ENCODE results near the gene GRIA4.

DNA sequence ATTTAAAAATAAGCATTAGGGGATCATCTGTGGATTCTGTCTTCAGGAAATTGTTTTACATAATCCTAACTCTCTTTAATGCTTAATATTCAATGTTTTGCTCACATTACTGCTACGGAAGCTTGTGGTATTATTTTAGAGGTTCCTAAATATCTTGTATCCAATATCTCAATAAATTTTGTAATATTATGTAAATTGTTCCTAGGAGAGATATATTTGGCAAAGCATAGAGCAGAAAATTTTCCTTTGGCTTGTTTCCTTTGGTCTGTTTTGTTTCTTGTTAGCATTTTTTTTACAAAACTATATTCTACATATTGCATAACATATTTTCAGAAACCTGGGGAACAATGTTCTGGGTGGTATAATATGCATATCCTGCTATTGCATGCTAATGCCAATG is 144.8 kb downstream of the GRIA4 start:
- no peak for TF ChIP-seq CTCF (CRISPR knock-in tag; IDR thresholded peaks at IDR 0.05)
- TF ChIP-seq SRSF9 (IDR thresholded peaks at IDR 0.05; ENCODE audit: borderline replicate concordance, insufficient read depth, low read depth, low read length, poor library complexity, severe bottlenecking) = no peak
- no peak for TF ChIP-seq KLF16 (CRISPR knock-in tag; IDR thresholded peaks at IDR 0.05)
- TF ChIP-seq, protein P1, sequence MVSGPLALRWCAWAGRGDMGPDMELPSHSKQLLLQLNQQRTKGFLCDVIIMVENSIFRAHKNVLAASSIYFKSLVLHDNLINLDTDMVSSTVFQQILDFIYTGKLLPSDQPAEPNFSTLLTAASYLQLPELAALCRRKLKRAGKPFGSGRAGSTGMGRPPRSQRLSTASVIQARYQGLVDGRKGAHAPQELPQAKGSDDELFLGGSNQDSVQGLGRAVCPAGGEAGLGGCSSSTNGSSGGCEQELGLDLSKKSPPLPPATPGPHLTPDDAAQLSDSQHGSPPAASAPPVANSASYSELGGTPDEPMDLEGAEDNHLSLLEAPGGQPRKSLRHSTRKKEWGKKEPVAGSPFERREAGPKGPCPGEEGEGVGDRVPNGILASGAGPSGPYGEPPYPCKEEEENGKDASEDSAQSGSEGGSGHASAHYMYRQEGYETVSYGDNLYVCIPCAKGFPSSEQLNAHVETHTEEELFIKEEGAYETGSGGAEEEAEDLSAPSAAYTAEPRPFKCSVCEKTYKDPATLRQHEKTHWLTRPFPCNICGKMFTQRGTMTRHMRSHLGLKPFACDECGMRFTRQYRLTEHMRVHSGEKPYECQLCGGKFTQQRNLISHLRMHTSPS (CRISPR knock-in tag; IDR thresholded peaks at IDR 0.05; ENCODE audit: low read depth) = no peak
- TF ChIP-seq, protein P2, sequence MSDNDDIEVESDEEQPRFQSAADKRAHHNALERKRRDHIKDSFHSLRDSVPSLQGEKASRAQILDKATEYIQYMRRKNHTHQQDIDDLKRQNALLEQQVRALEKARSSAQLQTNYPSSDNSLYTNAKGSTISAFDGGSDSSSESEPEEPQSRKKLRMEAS (IDR thresholded peaks at IDR 0.05) = no peak
- no peak for TF ChIP-seq ZNF317 (CRISPR knock-in tag; IDR thresholded peaks at IDR 0.05)
- no peak for TF ChIP-seq YY1 (IDR thresholded peaks at IDR 0.05; ENCODE audit: insufficient read depth, insufficient replicate concordance, low read depth, low read length)
